Activated naive CD4-positive, alpha-beta T cell treated with anti-CD3 and anti-CD28 coated beads, Interleukin-2, amount 50 U/mL, for 24 hours (primary cell): ENCODE measurements around the gene MEI4.
"Not testable (repeated sequence)": the region's sequence is repeated elsewhere in the genome, so short reads cannot be mapped to it uniquely, and the experiment has no call there.

ENCODE experiments used
- H3K27ac Mint-ChIP-seq: one replicate; pipeline ENCODE4 v1.8.0; 2021; ENCODE audit warnings: mild to moderate bottlenecking, mixed read lengths
- H3K27me3 Mint-ChIP-seq: one replicate; pipeline ENCODE4 v1.8.0; 2021; ENCODE audit warnings: mixed read lengths
- H3K36me3 Mint-ChIP-seq: one replicate; pipeline ENCODE4 v1.8.0; 2021; ENCODE audit warnings: mixed read lengths
- H3K4me1 Mint-ChIP-seq: one replicate; pipeline ENCODE4 v1.8.0; 2021; ENCODE audit warnings: mixed read lengths
- H3K4me3 Mint-ChIP-seq: one replicate; pipeline ENCODE4 v1.8.0; 2021; ENCODE audit warnings: mild to moderate bottlenecking, mixed read lengths
- H3K9me3 Mint-ChIP-seq: one replicate; pipeline ENCODE4 v1.8.0; 2021; ENCODE audit warnings: mixed read lengths

MEI4 gene

DNA sequence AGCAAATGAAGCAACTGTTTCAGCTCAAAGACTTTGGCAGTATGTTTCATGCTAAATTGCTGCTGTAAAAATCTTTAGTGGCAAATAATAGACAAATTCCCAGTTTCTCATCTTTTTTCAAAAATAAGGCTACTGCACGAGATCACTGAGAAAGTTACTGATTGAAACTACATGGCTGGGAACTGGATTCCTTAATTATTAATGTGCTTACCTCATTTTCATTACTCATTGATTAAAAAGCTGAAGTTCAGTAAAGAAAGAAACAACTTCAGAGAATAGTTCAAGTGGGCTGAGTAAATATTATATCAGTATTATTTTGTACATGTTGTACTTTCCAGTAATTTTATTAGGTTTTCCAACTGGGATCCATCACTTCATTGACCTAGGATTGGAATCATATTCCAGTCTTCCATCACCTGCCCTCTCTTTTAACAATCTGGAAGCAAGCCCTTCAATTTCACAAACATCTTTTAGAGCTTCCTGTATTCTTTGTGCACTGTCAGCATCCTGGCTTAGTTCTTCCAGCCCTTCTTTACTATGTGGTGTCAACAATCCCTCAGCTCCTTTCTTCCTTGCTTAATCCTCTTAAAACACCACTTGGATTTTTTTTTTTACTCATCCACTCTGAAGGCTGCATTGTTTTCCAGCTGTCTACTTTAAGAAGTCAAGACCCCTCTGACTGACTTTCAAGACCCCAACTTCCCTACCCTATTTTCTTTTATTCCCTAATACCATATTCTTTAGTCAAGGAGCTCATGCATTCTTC is 4.3 kb downstream of the MEI4 start:
- H3K36me3 Mint-ChIP-seq, result no peaks in the 10 kb centered on the region
- H3K27ac Mint-ChIP-seq, result no peak overlapping the region
- H3K27me3 Mint-ChIP-seq, result peaks cover 2% of the 10 kb centered on the region
- H3K4me3 Mint-ChIP-seq, result no peak overlapping the region
- H3K9me3 Mint-ChIP-seq, result peaks cover 2% of the 10 kb centered on the region
- H3K4me1 Mint-ChIP-seq, result no peaks in the 10 kb centered on the region

DNA sequence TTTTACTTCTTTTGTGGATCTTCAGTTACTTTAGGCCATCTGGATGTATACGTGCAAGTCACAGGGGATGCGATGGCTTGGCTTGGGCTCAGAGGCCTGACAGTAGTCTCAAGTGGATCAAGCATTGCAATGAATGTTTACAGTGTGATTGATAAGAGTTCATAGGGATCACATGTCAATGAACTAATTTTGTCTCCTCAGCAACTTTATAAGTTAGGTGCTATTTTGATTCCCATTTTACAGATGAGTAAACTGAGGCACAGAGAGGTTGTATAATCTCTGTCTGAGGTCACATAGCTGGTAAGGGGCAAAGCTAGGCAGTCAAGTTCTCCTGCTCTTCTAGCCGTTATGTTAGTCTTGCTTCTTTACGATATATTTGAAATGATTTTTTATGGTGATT is 13.5 kb downstream of the MEI4 start:
- Mint-ChIP-seq H3K27ac (no peak overlapping the region), H3K27me3 (no peaks in the 10 kb centered on the region)

DNA sequence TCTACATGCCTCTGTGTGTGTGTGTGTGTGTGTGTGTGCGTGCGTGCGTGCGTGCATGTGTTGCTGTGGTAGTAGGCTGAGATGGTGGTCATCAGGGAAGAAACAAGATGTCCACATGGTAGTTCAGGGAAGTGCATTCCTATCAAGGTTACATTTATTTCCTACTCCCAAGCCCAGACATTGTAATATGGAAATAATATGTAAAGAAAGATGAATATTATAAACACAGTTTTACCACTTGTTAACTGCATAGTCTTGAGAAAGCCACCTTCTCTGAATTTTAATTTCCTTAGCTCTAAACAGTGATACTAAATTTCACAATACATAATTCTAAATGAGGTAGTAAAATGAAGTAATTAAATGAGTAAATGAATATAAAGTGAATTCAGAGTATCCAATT is 14.0 kb downstream of the MEI4 start:
- H3K9me3 Mint-ChIP-seq, result no peaks in the 10 kb centered on the region
- no peaks in the 10 kb centered on the region for H3K36me3 Mint-ChIP-seq
- H3K27ac Mint-ChIP-seq, result no peak overlapping the region
- no peaks in the 10 kb centered on the region for H3K27me3 Mint-ChIP-seq
- no peak overlapping the region for H3K4me3 Mint-ChIP-seq
- H3K4me1 Mint-ChIP-seq, result no peaks in the 10 kb centered on the region

More for the DNA sequence above, 13.5 kb downstream of the MEI4 start:
- Mint-ChIP-seq H3K4me3 (no peak overlapping the region), H3K9me3 (no peaks in the 10 kb centered on the region), H3K4me1 (no peaks in the 10 kb centered on the region), H3K36me3 (no peaks in the 10 kb centered on the region)

DNA sequence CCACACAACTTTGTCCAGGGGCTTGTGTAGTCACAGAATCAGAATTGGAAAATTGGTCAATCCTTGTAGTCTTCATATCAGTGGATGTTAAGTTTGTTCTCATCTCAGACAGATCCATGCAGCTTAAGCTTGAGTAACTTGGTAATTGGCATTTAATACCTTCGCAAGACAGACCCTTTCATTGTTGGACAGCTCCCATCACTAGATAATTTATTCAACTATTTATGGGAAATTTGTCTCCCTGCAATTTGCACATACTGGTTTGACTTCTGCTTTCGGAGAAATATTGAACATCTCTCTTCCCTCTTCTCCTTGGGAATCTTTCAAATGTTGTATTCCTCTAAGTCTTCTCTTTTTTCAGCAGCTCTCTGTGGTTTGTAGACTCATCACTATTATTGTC is 17.1 kb downstream of the MEI4 start:
- Mint-ChIP-seq H3K27ac (no peak overlapping the region), H3K27me3 (no peaks in the 10 kb centered on the region), H3K9me3 (no peaks in the 10 kb centered on the region), H3K36me3 (no peaks in the 10 kb centered on the region), H3K4me3 (no peak overlapping the region), H3K4me1 (no peaks in the 10 kb centered on the region)

DNA sequence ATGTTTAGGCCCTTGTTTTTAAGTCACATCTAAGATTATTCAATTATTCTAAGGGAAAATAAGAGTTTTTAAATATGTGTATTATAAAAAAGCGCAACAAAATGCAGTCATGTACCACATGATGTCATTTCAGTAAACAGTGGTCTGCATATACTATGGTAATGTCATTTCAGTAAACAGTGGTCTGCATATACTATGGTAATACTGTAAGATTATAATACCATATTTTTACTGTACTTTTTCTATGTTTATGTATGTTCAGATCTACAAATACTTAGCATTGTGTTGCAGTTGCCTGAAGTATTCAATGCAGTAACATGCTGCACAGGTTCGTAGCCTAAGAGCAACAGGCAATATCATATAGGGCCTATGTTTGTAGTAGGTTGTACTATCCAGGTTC is 21.4 kb downstream of the MEI4 start:
- Mint-ChIP-seq H3K4me3 (no peak overlapping the region), H3K27ac (no peak overlapping the region), H3K4me1 (no peaks in the 10 kb centered on the region), H3K9me3 (no peaks in the 10 kb centered on the region), H3K36me3 (no peaks in the 10 kb centered on the region), H3K27me3 (peaks cover 2% of the 10 kb centered on the region)

DNA sequence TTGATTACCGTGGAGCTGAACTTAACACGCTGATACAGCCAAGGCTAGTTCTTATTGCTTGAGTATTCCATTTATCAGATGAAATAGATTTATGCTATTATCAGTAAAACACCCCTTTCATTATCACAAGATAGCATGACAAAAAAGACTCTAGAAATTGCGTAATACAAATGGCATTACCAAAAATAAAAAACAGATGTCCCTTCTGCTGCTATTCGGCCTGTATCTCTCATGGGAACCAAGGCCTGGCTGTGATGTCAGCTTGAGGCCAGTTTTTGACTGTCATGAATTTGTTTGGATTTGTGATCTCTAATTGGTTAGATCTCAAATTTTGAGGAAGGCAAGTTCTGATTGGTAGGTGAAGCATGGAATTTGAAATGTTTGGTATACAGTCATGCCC is 25.2 kb downstream of the MEI4 start:
- H3K27ac Mint-ChIP-seq, result no peak overlapping the region
- H3K27me3 Mint-ChIP-seq, result peaks cover 2% of the 10 kb centered on the region
- H3K4me1 Mint-ChIP-seq, result no peaks in the 10 kb centered on the region
- no peaks in the 10 kb centered on the region for H3K9me3 Mint-ChIP-seq
- H3K36me3 Mint-ChIP-seq, result no peaks in the 10 kb centered on the region
- H3K4me3 Mint-ChIP-seq, result no peak overlapping the region

DNA sequence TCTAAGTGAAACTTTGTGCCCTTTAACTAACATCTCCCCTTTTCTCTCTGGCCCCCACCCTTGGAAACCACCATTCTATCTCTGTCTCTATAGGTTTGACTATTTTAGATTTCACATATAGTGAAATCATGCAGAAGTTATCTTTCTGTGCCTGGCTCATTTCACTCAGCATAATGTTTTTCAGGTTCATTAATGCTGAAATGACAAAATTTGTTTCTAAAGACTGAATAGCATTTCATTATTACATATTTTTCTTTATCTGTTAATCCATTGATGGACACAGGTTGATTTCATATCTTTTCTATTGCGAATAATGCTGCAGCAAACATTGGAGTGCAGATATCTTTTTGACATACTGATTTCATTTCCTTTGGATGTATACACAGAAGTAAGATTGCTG is 30.7 kb downstream of the MEI4 start:
- Mint-ChIP-seq H3K4me1 (no peaks in the 10 kb centered on the region), H3K36me3 (no peaks in the 10 kb centered on the region), H3K27me3 (no peaks in the 10 kb centered on the region), H3K9me3 (peaks cover 5% of the 10 kb centered on the region), H3K27ac (no peak overlapping the region), H3K4me3 (no peak overlapping the region)

DNA sequence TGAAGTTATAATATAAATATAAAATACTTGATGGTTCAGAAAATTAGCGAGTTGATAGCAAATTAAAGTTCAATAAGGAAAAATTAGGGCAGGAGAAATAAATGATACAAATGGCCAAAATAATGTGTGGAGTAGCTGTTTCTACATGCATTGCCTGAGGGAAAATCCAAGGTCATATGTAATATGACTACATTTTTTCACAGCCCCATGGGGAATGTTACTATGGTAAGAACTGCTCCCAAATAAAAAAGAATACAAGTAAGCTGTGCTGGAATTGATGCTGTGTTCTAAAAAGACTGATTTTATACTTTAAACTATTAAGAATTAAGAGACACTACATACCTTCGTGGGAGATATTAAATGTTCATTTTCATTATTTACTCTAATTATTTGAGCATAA is 34.1 kb downstream of the MEI4 start:
- Mint-ChIP-seq H3K36me3 (no peaks in the 10 kb centered on the region), H3K27ac (no peak overlapping the region), H3K9me3 (peaks cover 5% of the 10 kb centered on the region), H3K27me3 (no peaks in the 10 kb centered on the region), H3K4me3 (no peak overlapping the region), H3K4me1 (no peaks in the 10 kb centered on the region)

DNA sequence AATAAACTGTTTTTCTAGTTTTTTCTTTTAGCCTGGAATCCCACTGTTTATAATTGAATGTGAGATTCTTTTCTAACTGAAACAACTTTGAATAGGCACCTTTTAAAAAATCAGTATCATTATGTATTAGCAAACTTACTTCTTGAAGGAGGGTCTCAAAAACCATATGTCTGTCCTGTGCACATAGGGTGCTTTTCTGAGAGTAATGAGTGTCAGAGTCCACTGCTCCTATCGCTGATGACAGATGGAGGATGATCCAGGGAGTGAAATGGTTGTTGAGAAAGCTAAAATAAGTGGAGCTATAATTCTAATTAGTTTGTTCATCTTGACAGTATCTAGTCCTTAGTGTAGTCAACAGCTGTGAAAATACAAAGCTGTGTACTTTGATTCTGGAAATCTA is 35.8 kb downstream of the MEI4 start:
- Mint-ChIP-seq H3K4me1 (no peaks in the 10 kb centered on the region), H3K27ac (no peak overlapping the region), H3K36me3 (no peaks in the 10 kb centered on the region), H3K4me3 (no peak overlapping the region), H3K27me3 (no peaks in the 10 kb centered on the region), H3K9me3 (peaks cover 5% of the 10 kb centered on the region)

DNA sequence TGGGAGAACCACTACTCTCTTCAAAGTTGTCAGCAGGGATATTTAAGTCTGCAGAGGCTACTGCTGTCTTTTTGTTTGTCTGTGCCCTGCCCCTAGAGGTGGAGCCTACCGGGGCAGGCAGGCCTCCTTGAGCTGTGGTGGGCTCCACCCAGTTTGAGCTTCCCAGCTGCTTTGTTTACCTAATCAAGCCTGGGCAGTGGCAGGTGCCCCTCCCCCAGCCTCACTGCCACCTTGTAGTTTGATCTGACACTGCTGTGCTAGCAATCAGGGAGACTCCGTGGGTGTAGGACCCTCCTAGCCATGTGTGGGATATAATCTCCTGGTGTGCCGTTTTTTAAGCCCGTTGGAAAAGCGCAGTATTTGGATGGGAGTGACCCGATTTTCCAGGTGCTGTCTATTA is 47.3 kb downstream of the MEI4 start:
- H3K27me3 Mint-ChIP-seq, H3K36me3 Mint-ChIP-seq, H3K4me1 Mint-ChIP-seq, H3K4me3 Mint-ChIP-seq, H3K9me3 Mint-ChIP-seq, H3K27ac Mint-ChIP-seq: not testable (repeated sequence)

DNA sequence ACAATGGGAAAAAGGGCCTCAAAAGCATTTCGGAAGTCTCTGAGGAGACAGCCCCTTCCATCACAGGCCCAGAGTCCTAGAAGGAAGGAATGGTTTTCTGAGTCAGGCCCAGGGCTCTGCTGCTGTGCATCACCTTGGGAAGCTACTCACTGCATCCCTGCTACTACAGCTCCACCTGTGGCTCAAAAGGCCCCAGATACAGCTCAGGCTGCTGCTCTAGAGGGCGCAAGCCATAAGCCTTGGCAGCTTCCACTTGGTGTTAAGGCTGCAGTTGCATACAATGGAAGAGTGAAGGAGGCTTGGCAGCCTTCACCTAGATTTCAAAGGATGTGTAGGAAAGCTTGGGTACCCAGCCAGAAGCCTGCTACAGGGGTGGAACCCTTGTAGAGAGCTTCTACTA is 54.8 kb downstream of the MEI4 start:
- H3K36me3 Mint-ChIP-seq, result no peaks in the 10 kb centered on the region
- H3K4me1 Mint-ChIP-seq, result no peaks in the 10 kb centered on the region
- H3K27ac Mint-ChIP-seq, result no peak overlapping the region
- H3K4me3 Mint-ChIP-seq, result no peak overlapping the region
- H3K27me3 Mint-ChIP-seq, result no peaks in the 10 kb centered on the region
- H3K9me3 Mint-ChIP-seq, result peaks cover 9% of the 10 kb centered on the region

DNA sequence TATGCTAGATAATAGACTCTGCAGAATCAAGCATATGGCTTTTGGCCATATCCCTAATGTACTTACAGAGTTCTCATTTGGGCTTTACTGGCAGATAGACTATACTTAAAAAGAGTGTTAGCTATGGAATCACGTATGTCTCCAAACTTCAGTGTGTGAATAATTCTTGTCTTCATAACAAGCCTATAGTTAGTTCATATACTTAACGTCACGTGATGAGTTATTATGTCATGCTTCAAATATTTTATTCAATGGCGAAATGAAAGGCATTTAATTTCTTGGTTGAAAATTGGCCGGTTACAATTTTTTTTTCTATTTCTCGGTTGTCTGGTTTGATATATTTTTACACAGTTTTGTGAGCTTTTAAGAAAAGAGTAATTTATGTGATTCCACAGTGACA is 62.7 kb downstream of the MEI4 start:
- Mint-ChIP-seq H3K27ac (no peak overlapping the region), H3K9me3 (peaks cover 6% of the 10 kb centered on the region), H3K4me1 (no peaks in the 10 kb centered on the region), H3K27me3 (no peaks in the 10 kb centered on the region), H3K4me3 (no peak overlapping the region), H3K36me3 (no peaks in the 10 kb centered on the region)

DNA sequence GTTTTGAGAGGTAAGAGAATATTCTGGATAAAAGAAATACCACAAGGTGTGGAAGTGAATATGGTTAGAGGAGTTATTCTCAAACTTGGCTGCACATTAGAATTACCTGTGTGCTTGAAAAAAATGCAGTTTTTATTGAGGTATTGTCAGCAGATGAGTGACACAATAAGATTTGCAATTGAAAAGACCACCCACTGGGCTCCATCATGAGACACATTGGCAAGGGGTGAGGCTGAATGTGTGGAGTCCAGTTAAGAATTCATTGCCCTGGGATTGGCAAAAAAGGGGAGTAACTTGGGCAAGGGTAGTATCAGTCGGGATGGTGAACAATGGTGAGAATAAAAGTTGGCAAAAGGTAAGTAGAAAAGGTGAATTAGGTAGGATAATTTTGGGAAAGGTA is 63.5 kb downstream of the MEI4 start:
- Mint-ChIP-seq H3K9me3 (peaks cover 6% of the 10 kb centered on the region), H3K4me3 (no peak overlapping the region), H3K4me1 (no peaks in the 10 kb centered on the region), H3K27me3 (no peaks in the 10 kb centered on the region), H3K36me3 (no peaks in the 10 kb centered on the region), H3K27ac (no peak overlapping the region)

DNA sequence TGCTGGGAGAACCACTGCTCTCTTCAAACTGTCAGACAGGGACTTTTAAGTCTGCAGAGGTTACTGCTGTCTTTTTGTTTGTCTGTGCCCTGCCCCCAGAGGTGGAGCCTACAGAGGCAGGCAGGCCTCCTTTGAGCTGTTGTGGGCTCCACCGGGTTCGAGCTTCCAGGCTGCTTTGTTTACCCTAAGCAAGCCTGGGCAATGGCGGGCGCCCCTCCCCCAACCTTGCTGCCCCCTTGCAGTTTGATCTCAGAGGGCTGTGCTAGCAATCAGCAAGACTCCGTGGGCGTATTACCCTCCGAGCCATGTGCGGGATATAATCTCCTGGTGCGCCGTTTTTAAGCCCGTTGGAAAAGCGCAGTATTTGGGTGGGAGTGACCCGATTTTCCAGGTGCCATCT is 83.2 kb downstream of the MEI4 start:
- not testable (repeated sequence) for H3K4me3 Mint-ChIP-seq, H3K27me3 Mint-ChIP-seq, H3K27ac Mint-ChIP-seq

DNA sequence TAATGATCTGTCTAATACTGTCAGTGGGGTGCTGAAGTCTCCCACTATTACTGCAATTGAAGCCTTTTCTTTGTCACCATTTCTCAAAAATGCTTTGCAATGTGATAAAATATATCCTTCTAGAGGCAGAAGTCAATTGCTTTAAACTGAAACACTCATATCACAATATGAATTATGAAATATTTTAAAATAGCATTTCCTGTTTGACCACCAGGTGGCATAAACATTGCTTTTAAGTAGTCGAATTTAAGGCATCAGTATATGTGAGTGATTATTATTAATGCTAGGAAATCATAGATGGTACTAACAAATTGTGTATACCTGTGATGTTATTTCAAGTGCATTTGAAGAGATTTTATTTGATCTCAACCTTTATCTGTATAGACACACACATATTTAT is 87.5 kb downstream of the MEI4 start:
- no peak overlapping the region for H3K27ac Mint-ChIP-seq
- no peaks in the 10 kb centered on the region for H3K4me1 Mint-ChIP-seq
- no peaks in the 10 kb centered on the region for H3K36me3 Mint-ChIP-seq
- H3K27me3 Mint-ChIP-seq, result no peaks in the 10 kb centered on the region
- H3K4me3 Mint-ChIP-seq, result no peak overlapping the region
- no peaks in the 10 kb centered on the region for H3K9me3 Mint-ChIP-seq

More for the DNA sequence above, 83.2 kb downstream of the MEI4 start:
- not testable (repeated sequence) for H3K36me3 Mint-ChIP-seq, H3K4me1 Mint-ChIP-seq, H3K9me3 Mint-ChIP-seq

DNA sequence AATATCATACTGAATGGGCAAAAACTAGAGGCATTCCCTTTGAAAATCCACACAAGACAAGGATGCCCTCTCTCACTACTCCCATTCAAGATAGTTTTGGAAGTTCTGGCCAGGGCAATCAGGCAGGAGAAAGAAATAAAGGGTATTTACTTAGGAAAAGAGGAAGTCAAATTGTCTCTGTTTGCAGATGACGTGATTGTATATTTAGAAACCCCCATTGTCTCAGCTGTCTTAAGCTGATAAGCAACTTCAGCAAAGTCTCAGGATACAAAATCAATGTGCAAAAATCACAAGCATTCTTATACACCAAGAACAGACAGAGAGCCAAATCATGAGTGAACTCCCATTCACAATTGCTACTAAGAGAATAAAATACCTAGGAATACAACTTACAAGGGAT is 99.3 kb downstream of the MEI4 start:
- not testable (repeated sequence) for H3K4me1 Mint-ChIP-seq, H3K27me3 Mint-ChIP-seq, H3K4me3 Mint-ChIP-seq, H3K27ac Mint-ChIP-seq, H3K36me3 Mint-ChIP-seq, H3K9me3 Mint-ChIP-seq

DNA sequence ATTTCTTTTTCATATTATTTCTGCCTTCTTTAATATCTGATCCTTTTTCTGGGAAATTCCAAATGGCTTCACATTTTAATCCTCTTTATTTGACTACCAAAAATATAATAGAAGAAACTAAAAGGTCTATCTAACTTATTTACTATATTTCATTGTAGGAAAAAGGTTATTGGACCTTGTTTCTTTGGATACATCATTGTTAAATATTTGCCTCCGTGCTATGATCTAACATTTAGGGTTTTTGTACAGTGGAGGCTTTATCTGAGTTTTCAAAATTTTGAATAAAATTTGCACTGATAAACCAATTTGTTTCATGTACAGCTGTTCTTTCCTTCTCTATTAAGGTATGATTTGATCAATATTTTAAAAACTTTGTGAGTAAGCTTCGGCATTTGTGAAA is 109.5 kb downstream of the MEI4 start:
- Mint-ChIP-seq H3K4me3 (no peak overlapping the region), H3K27me3 (no peaks in the 10 kb centered on the region), H3K4me1 (no peaks in the 10 kb centered on the region), H3K9me3 (no peaks in the 10 kb centered on the region), H3K27ac (no peak overlapping the region), H3K36me3 (no peaks in the 10 kb centered on the region)
